ENCODE measurements around the gene MPL.
A peak's percentile ranks its signal among the peaks of the same experiment; 100 is the strongest.

The MPL gene

GRCh38 chr1:43325381-43325780, 12.2 kb upstream of the MPL start:
- DNase-seq (ENCODE audit: low read depth) = no peak

GRCh38 chr1:43327549-43328292, 9.9 kb upstream of the MPL start:
- no peak for DNase-seq (ENCODE audit: low read depth)

- DNase-seq (ENCODE audit: low read depth) = peak; percentile 18
These were observed 7.4 kb upstream of the MPL start for GRCh38 chr1:43329995-43330751.

- DNase-seq (ENCODE audit: low read depth) = no peak
These were observed 5.9 kb upstream of the MPL start for GRCh38 chr1:43331688-43332087.

- DNase-seq (ENCODE audit: low read depth) = no peak
These were observed 3.0 kb upstream of the MPL start for GRCh38 chr1:43334453-43335205.

GRCh38 chr1:43338001-43338400, 383 bp downstream of the MPL start:
- no peak for DNase-seq (ENCODE audit: low read depth)

- DNase-seq (ENCODE audit: low read depth) = no peak
These were observed 2.1 kb downstream of the MPL start for GRCh38 chr1:43339584-43340232.

- DNase-seq (ENCODE audit: low read depth) = no peak
These were observed 2.9 kb downstream of the MPL start for GRCh38 chr1:43340559-43340958.

- no peak for DNase-seq (ENCODE audit: low read depth)
These were observed 6.7 kb downstream of the MPL start for GRCh38 chr1:43344267-43344850.

- no peak for DNase-seq (ENCODE audit: low read depth)
These were observed 7.5 kb downstream of the MPL start for GRCh38 chr1:43345120-43345519.

- DNase-seq (ENCODE audit: low read depth) = no peak
These were observed 9.0 kb downstream of the MPL start for GRCh38 chr1:43346636-43347035.

- no peak for DNase-seq (ENCODE audit: low read depth)
These were observed 10.8 kb downstream of the MPL start for GRCh38 chr1:43348343-43348808.

GRCh38 chr1:43348809-43349593, 11.4 kb downstream of the MPL start:
- DNase-seq (ENCODE audit: low read depth) = peak; percentile 28

- DNase-seq (ENCODE audit: low read depth) = no peak
These were observed 12.1 kb downstream of the MPL start for GRCh38 chr1:43349594-43350306.

- DNase-seq (ENCODE audit: low read depth) = no peak
These were observed 13.4 kb downstream of the MPL start for GRCh38 chr1:43350976-43351375.

GRCh38 chr1:43351421-43352350, 14.1 kb downstream of the MPL start:
- no peak for DNase-seq (ENCODE audit: low read depth)

GRCh38 chr1:43352351-43352705, 14.7 kb downstream of the MPL start:
- no peak for DNase-seq (ENCODE audit: low read depth)

- no peak for DNase-seq (ENCODE audit: low read depth)
These were observed 15.3 kb downstream of the MPL start for GRCh38 chr1:43352881-43353280.

- no peak for DNase-seq (ENCODE audit: low read depth)
These were observed 16.9 kb downstream of the MPL start for GRCh38 chr1:43354471-43354870.

All from stimulated activated CD8-positive, alpha-beta memory T cell treated with anti-CD3 and anti-CD28 coated beads, Interleukin-12 subunit alpha, Interleukin-12 subunit beta, amount 100 ng/mL, for 4 hours (primary cell).